ENCODE results near the gene SHROOM4.

Gene SHROOM4

GRCh38 chrX:50707955-50708699 lies 105.9 kb downstream of the SHROOM4 start:
- no peak for DNase-seq (ENCODE audit: low read depth)

GRCh38 chrX:50707405-50707804 lies 106.6 kb downstream of the SHROOM4 start:
- DNase-seq (ENCODE audit: low read depth) = no peak

- no peak for DNase-seq (ENCODE audit: low read depth)
These were observed 109.0 kb downstream of the SHROOM4 start for GRCh38 chrX:50705042-50705441.

GRCh38 chrX:50704360-50704759 lies 109.6 kb downstream of the SHROOM4 start:
- no peak for DNase-seq (ENCODE audit: low read depth)

GRCh38 chrX:50700921-50701320 lies 113.1 kb downstream of the SHROOM4 start:
- no peak for DNase-seq (ENCODE audit: low read depth)

- no peak for DNase-seq (ENCODE audit: low read depth)
These were observed 115.0 kb downstream of the SHROOM4 start for GRCh38 chrX:50698944-50699343.

GRCh38 chrX:50697691-50698090 lies 116.3 kb downstream of the SHROOM4 start:
- DNase-seq (ENCODE audit: low read depth) = no peak

- DNase-seq (ENCODE audit: low read depth) = no peak
These were observed 122.2 kb downstream of the SHROOM4 start for GRCh38 chrX:50691820-50692219.

- no peak for DNase-seq (ENCODE audit: low read depth)
These were observed 129.1 kb downstream of the SHROOM4 start for GRCh38 chrX:50684871-50685270.

GRCh38 chrX:50680990-50681389 lies 133.0 kb downstream of the SHROOM4 start:
- DNase-seq (ENCODE audit: low read depth) = no peak

GRCh38 chrX:50677789-50678188 lies 136.2 kb downstream of the SHROOM4 start:
- DNase-seq (ENCODE audit: low read depth) = no peak

- DNase-seq (ENCODE audit: low read depth) = no peak
These were observed 142.3 kb downstream of the SHROOM4 start for GRCh38 chrX:50671661-50672060.

GRCh38 chrX:50668860-50669259 lies 145.1 kb downstream of the SHROOM4 start:
- DNase-seq (ENCODE audit: low read depth) = no peak

- no peak for DNase-seq (ENCODE audit: low read depth)
These were observed 165.8 kb downstream of the SHROOM4 start for GRCh38 chrX:50648156-50648555.

- DNase-seq (ENCODE audit: low read depth) = no peak
These were observed 169.5 kb downstream of the SHROOM4 start for GRCh38 chrX:50644496-50644895.

GRCh38 chrX:50643525-50644137 lies 170.4 kb downstream of the SHROOM4 start:
- no peak for DNase-seq (ENCODE audit: low read depth)

- no peak for DNase-seq (ENCODE audit: low read depth)
These were observed 175.9 kb downstream of the SHROOM4 start for GRCh38 chrX:50638123-50638522.

GRCh38 chrX:50635817-50636365 lies 178.1 kb downstream of the SHROOM4 start:
- no peak for DNase-seq (ENCODE audit: low read depth)

GRCh38 chrX:50635162-50635561 lies 178.8 kb downstream of the SHROOM4 start:
- DNase-seq (ENCODE audit: low read depth) = no peak

GRCh38 chrX:50629774-50630173 lies 184.2 kb downstream of the SHROOM4 start:
- DNase-seq (ENCODE audit: low read depth) = no peak

- DNase-seq (ENCODE audit: low read depth) = no peak
These were observed 186.3 kb downstream of the SHROOM4 start for GRCh38 chrX:50627696-50628095.

- DNase-seq (ENCODE audit: low read depth) = no peak
These were observed 187.6 kb downstream of the SHROOM4 start for GRCh38 chrX:50626432-50626831.

GRCh38 chrX:50622751-50623150 lies 191.2 kb downstream of the SHROOM4 start:
- no peak for DNase-seq (ENCODE audit: low read depth)

Measured in stimulated activated CD8-positive, alpha-beta memory T cell treated with anti-CD3 and anti-CD28 coated beads, Interleukin-12 subunit alpha, Interleukin-12 subunit beta, amount 100 ng/mL, for 1 hour (primary cell).